ENCODE data around the gene LMO7. TPM values are rescaled to one million over a fixed set of nuclear protein-coding genes. Genes with fewer than 3 reads are reported as not detected.

Gene LMO7
- total RNA-seq, 1 donor from 2014 or later = 176 TPM

DNA sequence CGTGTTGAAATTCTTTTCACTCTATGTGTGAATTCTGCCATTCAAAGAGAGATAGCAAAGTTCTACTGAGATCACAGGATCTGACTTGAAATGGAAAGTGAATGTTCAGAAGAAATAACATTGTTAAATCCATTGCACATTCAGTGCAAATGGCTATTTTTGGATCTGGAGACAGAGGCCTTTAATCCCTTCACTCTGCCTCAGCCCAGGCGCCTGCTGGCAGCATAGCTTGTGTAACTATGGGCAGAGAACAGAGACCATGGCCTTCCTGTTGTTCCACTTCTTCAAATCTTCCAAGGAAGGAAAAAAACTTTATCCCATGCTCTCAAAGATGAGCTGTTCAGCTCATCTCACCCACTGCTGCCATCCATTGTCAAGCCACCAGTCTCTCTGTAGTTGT, 265.4 kb downstream of the LMO7 start:
- Histone ChIP-seq H3K27ac (peak overlapping the region; percentile 23 to 64), H3K9me3 (no peaks in the 10 kb centered on the region)

DNA sequence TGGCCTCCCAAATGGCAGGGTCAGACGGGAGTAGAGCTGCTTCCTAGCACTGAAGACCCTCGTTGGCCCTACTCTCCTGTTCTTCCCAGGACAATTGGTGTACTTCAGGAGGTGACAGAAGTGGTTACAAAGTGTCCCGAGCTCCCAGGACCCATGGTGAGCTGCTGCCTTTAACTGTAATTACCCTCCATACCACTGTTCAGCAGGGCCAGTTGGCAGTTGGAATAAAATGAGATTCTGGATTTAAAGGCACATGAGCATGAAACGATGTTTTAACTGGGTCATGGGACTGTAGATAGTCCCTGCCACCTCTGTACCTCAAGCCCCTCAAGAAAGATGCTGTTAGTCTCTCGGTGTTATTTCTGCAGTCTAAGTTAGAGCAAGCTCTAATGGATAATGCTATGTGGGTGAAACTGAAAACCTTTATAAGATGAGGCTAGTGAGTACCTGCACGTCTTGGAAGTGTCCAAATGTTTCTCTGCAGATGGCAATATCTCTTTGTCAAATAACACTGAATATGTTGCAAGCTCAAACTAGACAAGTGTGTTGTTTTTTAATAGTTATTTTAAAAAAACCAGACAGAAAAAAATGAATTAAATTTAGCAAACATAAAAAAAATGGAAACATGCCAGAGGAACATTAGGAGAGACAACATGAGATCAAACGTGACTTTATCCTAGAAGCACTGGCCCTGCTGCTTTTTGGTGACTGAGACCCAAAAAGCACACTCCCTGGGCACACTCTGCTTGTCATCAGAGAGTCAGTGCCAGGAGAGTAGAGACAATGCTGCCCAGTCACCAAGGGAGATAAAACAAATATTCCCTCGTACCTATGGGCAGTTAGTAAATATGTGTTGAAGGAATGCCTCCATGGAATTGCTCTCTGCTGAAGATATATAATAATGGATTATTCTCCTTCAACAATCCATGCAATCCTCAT, 266.3 kb downstream of the LMO7 start:
- peaks cover 5 to 11% of the 10 kb centered on the region in 2 donors for H3K4me1 ChIP-seq
- DNase-seq (ENCODE audit: low spot score in 2 of 2) = no peak
- TF ChIP-seq, protein P1, sequence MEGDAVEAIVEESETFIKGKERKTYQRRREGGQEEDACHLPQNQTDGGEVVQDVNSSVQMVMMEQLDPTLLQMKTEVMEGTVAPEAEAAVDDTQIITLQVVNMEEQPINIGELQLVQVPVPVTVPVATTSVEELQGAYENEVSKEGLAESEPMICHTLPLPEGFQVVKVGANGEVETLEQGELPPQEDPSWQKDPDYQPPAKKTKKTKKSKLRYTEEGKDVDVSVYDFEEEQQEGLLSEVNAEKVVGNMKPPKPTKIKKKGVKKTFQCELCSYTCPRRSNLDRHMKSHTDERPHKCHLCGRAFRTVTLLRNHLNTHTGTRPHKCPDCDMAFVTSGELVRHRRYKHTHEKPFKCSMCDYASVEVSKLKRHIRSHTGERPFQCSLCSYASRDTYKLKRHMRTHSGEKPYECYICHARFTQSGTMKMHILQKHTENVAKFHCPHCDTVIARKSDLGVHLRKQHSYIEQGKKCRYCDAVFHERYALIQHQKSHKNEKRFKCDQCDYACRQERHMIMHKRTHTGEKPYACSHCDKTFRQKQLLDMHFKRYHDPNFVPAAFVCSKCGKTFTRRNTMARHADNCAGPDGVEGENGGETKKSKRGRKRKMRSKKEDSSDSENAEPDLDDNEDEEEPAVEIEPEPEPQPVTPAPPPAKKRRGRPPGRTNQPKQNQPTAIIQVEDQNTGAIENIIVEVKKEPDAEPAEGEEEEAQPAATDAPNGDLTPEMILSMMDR (IDR thresholded peaks at IDR 0.05) = no peak
- intact Hi-C loops (cut with DNase I) = no loop called here
- H3K36me3 ChIP-seq = no peaks in the 10 kb centered on the region
- no peaks in the 10 kb centered on the region for H3K27me3 ChIP-seq
- no peak overlapping the region for H3K4me3 ChIP-seq
- peak overlapping the region in 1 of 2 donors; percentile 64 for H3K27ac ChIP-seq
- H3K9me3 ChIP-seq = no peaks in the 10 kb centered on the region

More for the DNA sequence above, 265.4 kb downstream of the LMO7 start:
- DNase-seq (ENCODE audit: low spot score in 2 of 2) = no peak
- Histone ChIP-seq H3K4me1 (peaks cover 5 to 11% of the 10 kb centered on the region in 2 donors), H3K36me3 (no peaks in the 10 kb centered on the region), H3K27me3 (no peaks in the 10 kb centered on the region), H3K4me3 (no peak overlapping the region)
- TF ChIP-seq, protein P1 (IDR thresholded peaks at IDR 0.05) = no peak
- intact Hi-C loops (cut with DNase I) = no loop called here

DNA sequence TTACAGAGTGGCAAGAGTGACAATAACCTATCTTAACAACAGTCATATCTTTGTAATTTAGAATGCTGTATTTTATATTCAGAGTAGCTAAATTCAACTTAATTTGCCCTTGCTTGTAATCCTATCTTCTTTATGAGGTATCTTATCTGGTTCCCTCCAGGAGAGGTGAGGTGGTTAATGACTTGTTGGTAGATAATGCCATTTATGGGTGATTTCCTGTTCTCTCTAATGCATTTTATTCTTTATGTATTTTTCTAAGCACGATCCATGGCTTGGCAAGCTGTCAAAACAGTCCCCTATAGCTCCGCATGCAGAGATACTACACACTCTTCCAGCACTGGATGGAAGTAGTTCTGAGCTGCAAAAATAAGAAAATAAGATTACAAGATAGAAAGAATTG, 267.9 kb downstream of the LMO7 start:
- no peaks in the 10 kb centered on the region for H3K36me3 ChIP-seq
- DNase-seq (ENCODE audit: low spot score in 2 of 2) = no peak
- intact Hi-C loops (cut with DNase I) = no loop called here
- TF ChIP-seq, protein P1 (IDR thresholded peaks at IDR 0.05) = no peak
- no peaks in the 10 kb centered on the region for H3K27me3 ChIP-seq
- no peak overlapping the region for H3K4me3 ChIP-seq
- H3K9me3 ChIP-seq = no peaks in the 10 kb centered on the region
- H3K4me1 ChIP-seq = peaks cover 5 to 16% of the 10 kb centered on the region in 2 donors
- no peak overlapping the region for H3K27ac ChIP-seq

DNA sequence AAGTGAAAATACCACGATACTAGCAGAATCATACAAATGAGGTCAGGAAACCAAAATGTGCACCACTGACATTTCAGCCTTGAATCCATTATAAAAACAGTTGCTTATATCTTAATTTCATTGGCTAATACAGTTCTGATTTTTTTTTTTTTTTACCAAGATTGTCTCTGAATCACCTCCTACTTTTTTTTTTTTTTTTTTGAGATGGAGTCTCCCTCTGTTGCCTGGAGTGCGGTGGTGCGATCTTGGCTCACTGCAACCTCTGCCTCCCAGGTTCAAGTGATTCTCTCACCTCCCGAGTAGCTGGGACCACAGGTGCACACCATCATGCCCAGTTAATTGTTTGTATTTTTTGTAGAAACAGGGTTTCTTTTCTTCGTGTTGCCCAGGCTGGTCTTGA, 270.2 kb downstream of the LMO7 start:
- Histone ChIP-seq H3K9me3 (no peaks in the 10 kb centered on the region), H3K4me3 (no peak overlapping the region), H3K36me3 (no peaks in the 10 kb centered on the region), H3K27me3 (no peaks in the 10 kb centered on the region), H3K4me1 (peaks cover 5 to 16% of the 10 kb centered on the region in 2 donors), H3K27ac (no peak overlapping the region)
- DNase-seq (ENCODE audit: low spot score in 2 of 2) = no peak
- intact Hi-C loops (cut with DNase I) = no loop called here
- TF ChIP-seq, protein P1 (IDR thresholded peaks at IDR 0.05) = no peak

DNA sequence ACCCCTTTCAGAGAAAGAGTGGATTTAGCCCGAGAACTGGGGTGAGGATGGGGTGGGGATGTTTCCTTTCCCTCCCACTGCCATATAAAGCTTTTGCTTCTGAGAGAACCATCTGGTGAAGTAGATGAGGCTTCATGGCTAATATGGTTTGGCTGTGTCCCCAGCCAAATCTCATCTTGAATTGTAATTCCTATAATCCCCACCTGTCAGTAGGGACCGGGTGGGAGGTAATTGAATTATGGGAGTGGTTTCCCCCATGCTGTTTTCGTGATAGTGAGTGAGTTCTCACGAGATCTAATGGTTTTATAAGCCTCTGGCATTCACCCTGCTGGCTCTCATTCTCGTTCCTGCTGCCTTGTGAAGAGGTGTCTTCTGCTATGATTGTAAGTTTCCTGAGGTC, 270.9 kb downstream of the LMO7 start:
- intact Hi-C loops (cut with DNase I) = no loop called here
- H3K4me1 ChIP-seq = peaks cover under 1 to 14% of the 10 kb centered on the region in 2 donors
- no peaks in the 10 kb centered on the region for H3K27me3 ChIP-seq
- H3K4me3 ChIP-seq = no peak overlapping the region
- peak overlapping the region in 1 of 2 donors; percentile 24 for H3K27ac ChIP-seq
- no peaks in the 10 kb centered on the region for H3K9me3 ChIP-seq
- H3K36me3 ChIP-seq = no peaks in the 10 kb centered on the region
- TF ChIP-seq, protein P1 (IDR thresholded peaks at IDR 0.05) = no peak
- DNase-seq (ENCODE audit: low spot score in 2 of 2) = no peak
